Fibroblast of peridontal ligament (primary cell): ENCODE measurements around the gene TSPYL4.

Experiments
- DNase-seq: peaks from one replicate; pipeline ENCODE4 v3.0.0-alpha.2; 2010; ENCODE audit errors: extremely low read depth

The TSPYL4 gene

DNA sequence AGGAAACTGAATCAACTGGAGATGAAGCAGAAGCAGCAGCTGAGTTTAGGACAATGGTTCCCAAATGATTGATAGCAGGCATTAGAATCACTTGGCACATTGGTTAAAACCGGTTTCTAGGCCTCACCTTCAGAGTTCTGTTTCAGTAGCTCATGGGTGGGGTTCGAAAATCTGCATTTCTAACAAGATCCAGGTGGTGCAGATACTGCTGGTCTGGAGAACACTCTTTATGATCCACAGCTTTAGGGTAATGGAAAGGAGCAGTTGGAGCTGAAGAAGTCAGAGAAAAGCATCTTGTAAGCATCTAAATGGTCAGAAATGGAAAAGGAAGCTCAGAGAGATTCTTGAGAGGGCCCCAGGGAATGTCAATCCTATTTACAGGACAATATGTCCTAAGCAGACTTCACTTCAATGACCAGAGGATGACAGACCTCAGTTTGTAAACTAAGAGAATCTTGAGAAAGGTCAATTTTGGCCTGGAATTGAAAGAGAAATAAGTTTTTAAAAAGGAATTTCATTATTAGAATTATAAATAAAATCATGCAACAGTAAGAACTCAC is 17.4 kb upstream of the TSPYL4 start:
- no peak for DNase-seq

DNA sequence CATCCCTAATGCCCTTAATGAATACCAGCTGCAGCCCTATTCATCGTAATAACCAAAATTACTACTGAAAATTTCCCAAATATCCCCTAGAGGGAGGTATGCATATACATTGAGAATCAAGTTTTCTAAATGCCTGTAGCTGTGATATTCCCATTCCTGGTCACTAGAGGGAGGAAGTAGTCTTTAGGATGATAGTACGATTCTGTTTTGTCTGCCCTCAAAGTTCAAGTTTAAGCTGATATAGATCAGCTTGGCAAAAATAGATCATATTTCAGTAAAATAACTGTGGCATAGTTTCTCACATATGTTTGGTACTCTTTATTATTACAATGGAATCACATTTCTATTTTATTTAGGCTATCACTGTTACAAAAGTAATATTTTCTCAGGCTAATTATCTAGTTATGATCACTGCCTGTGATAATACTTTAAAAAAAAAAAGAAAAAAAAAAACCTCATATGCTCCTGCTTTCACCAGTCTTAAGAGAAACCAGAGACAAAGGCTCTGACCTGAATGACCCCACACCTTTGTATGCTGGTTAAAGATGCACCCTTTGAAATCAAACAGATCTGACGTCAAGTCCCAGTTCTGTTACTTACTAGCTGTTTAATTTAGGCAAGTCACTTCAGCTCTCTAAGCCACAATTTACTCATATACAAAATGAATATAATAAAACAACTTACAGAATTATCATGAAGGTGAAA is 14.9 kb upstream of the TSPYL4 start:
- peak; percentile 91 for DNase-seq

DNA sequence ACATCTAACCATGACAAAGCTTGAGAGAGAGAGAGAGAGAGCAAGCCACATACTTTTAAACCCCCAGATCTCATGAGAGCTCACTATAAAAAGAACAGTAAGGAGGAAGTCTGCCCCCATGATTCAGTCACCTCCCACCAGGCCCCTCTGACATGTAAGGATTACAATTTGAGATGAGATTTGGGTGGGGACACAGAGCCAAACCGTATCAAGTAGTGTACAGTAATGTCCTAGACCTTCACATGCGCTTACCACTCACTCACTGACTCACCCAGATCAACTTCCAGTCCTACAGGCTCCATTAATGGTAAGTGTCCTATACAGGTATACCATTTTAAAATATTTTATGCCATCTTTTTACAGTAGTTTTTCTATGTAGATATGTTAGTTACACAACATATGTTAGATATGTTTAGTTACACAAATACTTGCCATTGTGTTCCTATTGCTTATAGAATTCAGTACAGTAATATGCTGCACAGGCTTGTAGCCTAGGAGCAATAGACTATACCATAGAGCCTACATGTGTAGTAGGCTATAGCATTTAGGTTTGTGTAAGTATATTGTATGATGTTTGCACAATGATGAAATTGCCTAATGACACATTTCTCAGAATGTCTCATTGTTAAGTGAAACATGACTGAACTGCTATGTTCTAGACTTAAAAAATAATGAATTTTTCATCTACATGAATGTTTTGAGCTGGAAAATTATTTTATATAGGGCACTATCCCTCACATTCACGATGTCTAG is 14.1 kb upstream of the TSPYL4 start:
- no peak for DNase-seq

DNA sequence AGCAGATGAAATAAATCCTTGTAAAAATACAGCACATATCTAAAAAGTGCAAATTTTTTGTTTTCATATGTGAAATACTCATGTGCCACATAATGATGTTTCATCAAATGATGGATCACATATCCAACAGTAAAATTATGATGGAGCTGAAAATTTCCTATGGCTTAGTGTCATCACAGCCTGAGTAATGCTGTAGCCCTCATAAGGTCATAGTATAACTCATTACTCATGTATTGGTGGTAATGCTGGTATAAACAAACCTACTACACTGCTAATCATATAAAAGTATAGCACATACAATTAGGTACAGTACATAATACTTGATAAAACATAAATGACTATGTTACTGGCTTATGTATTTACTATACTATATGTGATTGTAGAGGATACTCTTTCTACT is 12.9 kb upstream of the TSPYL4 start:
- DNase-seq: peak; percentile 64

DNA sequence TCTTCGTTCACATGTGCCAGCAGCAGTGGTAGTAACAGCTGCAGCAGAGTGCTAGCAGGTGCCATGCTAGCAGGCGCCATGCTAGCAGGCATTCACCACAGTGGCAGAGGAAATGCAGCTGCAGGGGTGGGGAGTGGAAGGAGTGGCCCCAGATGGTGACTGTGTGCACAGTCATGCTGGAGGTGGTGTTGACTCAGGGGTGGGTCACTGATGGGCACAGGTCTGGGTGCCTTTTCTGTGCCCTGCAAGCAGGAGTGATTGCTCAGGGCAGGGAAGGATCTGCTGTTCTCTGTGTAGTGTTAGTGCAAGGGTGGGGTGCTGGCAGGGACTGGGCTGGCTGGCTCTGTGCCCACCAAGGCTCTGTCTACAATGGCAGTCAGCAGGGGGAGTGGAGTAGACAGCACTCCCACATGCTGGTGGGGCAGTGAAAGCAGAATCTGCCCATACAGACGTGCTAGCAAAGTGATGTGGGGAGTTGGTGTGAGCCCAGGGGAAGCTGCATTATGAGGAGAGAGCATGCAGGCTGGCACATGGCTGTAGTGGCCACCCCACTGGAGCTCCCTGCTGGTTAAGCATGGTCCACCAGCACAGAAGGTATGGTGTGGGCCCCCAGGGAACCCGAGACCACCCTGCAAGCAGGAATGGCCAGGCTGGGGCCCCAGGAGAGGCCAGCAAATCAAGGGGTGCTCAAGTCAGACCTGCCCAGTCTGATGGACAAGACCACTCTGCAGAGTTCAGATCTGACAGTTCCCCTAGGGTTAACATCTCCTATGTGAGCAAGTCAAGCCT is 11.4 kb upstream of the TSPYL4 start:
- DNase-seq: no peak

DNA sequence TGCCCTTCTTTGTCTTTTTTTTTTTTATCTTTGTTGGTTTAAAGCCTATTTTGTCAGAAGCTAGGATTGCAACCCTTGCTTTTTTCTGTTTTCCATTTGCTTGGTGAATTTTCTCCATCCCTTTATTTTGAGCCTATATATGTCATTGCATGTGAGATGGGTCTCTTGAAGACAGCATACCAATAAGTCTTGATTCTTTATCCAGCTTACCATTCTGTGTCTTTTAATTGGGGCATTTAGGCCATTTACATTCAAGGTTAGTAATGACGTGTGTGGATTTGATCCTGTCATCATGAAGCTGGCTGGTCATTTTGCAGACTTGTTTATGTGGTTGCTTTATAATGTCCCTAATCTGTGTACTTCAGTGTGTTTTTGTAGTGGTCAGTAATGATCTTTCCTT is 9.5 kb upstream of the TSPYL4 start:
- DNase-seq: no peak

DNA sequence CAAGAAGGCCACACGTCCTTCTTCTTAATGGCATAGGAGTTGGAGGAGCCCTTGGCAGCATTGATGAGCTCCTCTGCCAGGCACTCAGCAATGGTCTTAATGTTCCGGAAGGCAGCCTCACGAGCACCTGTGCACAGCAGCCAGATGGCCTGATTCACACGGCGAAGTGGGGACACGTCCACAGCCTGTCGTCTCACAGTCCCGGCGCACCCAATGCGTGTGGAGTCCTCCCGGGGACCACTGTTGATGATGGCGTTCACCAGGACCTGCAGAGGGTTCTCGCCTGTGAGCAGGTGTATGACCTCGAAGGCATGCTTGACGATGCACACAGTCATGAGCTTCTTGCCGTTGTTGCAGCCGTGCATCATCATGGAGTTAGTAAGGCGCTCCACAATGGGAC is 4.6 kb upstream of the TSPYL4 start:
- DNase-seq: no peak

DNA sequence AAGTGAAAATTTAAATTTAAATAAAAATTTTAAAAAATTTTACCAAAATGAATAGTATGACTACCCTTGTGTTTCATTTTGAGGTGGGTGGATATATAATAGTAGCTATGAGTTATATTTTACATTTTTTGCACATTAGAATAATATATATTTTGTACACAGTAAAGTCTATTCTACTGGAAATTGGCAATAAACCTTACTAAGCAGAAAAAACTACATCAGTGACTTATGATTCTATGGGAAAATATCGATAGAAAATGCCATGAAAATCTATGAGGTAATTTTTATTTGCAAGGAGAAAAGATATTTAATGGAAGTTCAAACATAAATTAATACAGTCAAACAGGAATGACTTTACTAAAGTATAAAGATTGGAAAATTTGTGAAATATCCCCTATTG is 2.8 kb upstream of the TSPYL4 start:
- no peak for DNase-seq

DNA sequence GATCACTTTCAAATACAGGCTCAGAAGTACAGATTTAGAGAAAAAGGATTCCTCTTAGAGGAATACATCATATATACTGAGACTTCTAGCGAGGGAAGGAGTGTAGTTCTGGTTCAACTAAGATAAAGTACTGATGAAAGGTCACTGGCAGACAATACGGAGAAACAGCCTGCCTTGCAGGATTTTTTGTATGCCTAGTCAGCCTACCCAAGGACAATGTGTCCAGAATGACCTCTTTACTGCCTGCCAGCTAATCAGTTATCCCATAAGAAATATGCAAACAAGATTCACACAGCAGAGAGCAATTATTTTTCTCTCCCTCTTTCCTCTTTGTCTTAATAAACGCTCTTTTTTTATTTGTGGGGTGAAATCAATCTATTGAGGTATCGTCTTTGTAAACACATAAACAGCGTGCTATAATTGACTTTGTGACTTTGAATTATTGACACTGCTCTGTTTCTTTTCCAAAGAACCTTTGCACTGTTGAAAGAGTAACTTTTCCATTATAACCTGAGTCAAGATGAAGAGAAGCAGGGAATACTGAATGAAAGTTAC is 1.4 kb upstream of the TSPYL4 start:
- DNase-seq: no peak

DNA sequence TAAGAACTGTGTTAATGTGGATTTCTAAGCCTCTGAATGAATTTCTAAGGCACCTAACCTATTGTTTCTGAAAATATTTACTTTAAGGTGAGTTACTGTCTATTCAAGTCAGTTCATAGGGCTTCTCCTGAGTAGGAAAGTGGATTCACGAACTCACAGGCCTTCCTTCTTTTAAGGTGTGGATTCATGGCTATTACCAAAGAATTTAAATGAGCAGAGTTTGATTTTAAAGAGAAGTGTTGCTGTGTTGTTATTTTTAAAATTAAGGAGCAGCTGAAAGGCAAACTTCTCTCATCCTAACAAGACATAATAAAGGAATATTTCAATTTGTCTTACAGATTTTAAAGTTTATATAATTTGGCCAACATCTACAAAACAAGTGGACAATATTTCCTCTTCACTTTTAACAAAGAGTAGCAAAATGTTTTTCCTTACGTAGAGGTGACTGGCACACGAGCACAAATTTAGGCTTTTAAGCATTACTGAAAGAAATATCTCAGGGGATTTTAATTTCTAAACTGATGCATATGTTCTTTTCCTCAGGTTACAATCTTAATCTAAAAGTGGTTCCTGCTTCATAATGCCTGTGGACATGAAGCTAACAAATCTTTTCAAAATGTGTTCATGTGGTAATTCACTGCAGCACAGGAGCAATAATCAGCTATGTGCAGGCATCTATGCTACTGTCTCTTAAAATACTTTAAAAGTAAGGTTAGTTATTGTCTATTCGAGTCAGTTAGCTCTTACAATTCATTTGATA is 602 bp upstream of the TSPYL4 start:
- peak; percentile 30 for DNase-seq

DNA sequence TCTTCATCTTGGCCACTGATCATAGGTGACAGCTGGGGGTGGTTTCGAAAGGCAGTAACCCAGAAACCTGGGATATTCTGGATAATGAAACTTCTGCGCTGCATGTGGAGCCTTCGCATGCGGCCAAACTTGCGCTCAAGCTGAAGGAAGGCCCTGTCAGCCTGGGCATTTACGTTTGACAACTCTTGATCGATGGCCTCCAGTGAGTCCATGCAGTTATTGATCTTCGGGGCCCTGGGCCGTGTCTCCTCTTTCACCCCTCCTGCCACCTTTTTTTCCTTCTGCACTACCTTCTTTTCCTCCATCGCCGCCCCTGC is 729 bp downstream of the TSPYL4 start:
- DNase-seq: no peak

DNA sequence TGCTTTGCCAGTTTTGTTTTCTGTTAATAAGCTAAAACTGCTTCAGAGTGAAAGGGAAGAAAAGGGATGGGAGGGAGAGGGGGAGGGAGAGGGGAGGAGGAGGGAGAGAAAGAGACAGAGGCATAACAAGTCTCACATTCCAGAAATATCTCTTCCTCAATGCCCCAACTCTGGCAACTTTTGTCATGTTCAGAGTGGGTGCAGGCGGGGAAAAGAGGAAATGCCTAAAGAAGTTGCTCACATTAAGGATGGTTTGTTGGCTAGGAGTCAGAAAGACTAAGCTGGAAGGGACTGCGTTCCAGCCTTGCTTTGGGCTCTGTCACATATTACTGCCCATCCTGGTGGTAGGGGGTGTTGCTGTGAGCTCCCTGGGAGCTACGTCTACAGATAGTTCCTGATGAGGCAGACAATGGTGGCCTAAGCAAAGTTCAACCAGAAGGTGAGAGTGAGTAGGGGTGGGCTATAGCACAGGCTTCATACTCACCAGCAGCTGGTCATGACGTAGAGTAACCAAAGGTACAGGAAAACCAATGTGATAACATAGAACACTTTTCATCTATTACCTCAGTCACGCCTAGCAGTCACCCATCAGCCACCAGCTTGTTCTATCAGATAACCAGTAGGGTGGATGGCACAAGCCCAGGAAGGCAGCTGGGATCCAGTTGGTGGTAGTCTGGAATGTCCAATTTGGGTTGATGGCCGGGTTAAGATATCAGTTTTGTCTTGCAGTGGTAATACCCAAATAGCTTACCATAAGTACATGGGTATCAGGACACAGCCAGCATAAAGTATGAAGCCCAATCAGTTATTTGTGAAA is 2.1 kb downstream of the TSPYL4 start:
- peak; percentile 60 for DNase-seq

DNA sequence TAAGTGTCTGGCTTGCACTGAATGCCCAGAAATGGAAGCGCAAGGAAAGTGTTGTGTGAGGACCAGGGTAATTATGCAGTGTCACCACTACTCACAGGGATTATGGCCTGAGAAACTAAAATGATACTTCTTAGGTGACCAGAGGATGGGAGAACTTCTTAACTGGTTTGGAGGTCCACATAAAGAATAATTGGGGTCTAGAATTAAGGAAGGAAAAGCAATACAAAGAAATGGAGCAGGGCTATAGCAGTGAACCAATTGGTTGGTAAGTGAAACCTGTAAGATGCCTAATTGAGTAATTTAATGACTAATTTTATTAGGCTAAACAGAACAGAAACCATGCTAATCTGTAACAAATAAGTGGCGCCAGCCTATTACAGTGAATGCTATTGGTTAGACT is 5.3 kb downstream of the TSPYL4 start:
- DNase-seq: no peak

DNA sequence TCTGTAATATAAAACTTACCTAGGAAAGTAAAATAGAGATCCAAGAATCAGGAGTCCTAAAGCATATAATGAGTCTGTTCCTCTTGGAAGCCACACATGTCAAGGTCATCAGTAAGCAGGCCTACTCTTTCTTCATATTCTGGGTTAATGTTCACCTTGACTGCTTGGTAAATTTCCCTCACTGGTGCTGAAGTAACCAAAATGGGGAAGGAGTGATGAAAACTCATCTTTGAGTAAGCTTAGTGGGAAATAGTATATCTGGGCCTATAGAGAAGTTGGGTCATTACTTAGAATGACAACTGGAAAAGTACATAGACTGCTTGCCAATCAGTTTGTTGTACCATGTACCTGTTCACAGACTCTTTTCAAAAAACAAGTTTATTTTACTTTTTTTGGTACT is 6.6 kb downstream of the TSPYL4 start:
- no peak for DNase-seq

DNA sequence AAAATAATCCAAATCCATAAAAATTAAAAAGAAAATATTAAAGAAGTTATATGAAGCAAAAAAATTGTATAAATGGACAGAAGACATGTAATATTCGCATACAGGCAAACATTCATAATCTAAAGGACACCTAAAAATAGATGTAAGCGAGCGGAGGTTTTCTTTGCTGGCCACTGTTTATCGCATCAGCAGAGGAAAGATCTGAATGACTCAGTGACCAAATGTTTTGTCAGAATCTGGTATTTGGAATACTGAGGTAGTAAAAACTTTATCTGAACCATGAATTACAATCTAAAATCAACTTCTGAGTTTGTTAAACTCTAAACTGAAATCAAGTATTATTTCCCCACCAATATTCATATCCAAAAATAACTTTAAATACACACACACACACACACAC is 7.8 kb downstream of the TSPYL4 start:
- peak; percentile 80 for DNase-seq

DNA sequence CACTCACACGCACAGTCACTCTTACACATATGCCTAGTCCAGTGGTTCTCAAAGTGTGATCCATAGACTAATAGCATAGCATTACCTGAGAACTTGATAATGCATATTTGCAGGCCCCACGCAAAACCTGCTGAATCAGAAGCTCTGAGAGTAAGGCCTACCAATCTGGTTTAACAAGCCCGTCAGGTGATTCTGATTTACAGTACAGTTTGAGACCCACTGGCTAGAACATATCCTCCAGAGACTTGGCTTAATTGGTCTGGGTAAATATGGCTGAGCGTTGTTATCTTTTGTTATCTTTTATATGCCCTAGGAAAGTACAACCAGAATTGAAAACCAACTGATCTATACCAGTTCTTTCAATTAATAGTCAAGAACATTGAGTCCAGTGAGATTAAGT is 9.6 kb downstream of the TSPYL4 start:
- no peak for DNase-seq

DNA sequence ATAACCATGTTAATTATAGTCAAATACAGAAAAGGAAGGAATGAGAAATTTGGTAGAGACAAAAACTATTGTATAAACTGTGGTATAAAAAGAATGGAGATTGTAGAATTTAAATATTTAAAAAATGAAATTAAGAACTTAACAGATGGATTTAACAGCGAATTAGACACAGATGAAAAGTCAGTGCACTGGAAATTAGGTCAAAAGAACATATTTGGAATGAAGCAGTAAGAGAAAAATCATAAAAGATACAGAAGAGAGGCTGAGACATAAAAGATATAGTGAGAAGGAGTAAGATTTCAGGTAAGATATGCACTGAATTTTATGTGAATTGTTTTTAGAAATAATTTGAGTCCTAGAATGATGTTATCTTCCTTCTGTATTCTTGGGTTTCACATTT is 14.0 kb downstream of the TSPYL4 start:
- no peak for DNase-seq

DNA sequence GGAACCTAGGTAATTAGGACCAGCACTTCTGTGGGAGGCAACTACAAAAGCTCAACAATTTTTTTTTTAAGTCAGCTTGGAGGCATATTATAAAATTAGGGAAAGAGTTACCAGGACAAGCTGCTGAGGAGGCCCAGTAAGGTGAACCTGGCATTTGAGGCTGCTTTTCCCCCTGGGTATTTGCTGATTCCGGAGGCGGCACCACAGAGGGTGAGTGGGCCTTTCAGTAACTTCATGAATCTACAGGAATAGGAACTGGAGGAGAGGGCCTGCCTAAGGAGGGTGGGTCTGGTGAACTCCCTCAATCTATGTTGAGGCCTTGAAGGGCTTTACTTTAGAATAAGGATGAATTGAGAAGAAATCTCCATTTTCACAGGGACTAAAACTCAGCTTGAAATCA is 14.6 kb downstream of the TSPYL4 start:
- DNase-seq: no peak

DNA sequence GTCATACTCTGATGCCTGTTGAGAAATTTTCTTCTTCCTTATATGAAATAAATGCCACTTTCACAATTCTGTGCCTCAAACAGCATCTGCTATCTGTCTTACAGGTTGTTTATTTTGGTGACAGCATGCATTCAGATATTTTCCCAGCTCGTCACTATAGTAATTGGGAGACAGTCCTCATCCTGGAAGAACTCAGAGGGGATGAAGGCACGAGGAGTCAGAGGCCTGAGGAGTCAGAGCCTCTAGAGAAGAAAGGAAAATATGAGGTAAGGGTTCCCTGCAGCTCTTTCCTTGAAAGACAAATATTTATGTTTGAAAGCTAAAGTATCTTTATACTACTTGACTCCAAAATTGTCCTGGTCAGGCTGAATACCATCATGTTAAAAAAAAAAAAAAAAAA is 15.8 kb downstream of the TSPYL4 start:
- no peak for DNase-seq

DNA sequence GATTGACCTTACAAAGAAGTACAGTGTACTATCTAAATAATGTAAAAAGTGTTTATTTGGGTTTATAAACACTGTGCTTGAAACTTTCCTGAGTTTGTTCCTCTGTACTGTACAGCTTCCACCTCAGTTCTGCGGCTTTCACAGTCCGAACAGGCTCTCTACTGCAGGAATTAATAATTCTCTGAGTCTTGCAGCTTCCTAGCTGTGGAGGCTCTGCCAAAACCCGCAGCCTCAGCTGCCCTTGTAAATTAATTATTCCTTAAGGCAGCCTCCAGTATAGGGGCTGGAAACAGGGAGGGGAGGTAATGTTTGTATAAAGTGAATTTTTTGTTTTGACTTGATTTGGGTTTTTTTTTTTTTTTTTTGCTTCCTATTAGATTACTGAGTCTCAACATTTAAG is 19.2 kb downstream of the TSPYL4 start:
- no peak for DNase-seq
